Skeletal muscle satellite cell (primary cell): ENCODE measurements around the gene AMPH.

ENCODE experiments used
- H3K27me3 ChIP-seq: 2 replicates; pipeline ENCODE4 v1.7.0; 2013; ENCODE audit warnings: low read length; ENCODE audit not compliant: control insufficient read depth, insufficient read depth
- H3K36me3 ChIP-seq: 2 replicates; pipeline ENCODE4 v1.7.0; 2013; ENCODE audit warnings: mild to moderate bottlenecking, control low read depth, low read length; ENCODE audit not compliant: insufficient read depth
- H3K4me1 ChIP-seq: 2 replicates; pipeline ENCODE4 v1.7.0; 2013; ENCODE audit warnings: low read length; ENCODE audit not compliant: control insufficient read depth, insufficient read depth
- H3K4me2 ChIP-seq: 2 replicates; pipeline ENCODE4 v1.7.0; 2013; ENCODE audit warnings: mild to moderate bottlenecking, low read length
- H3K4me3 ChIP-seq: 2 replicates; pipeline ENCODE4 v1.7.0; 2013; ENCODE audit warnings: low read length
- H3K9ac ChIP-seq: 2 replicates; pipeline ENCODE4 v1.7.0; 2013; ENCODE audit warnings: mild to moderate bottlenecking, low read depth, low read length, moderate library complexity
- H3K9me3 ChIP-seq: replicated peaks from 2 replicates; pipeline ENCODE4 v1.7.0; 2013; ENCODE audit warnings: mild to moderate bottlenecking, control low read depth, low read length

The AMPH gene

GRCh38 chr7:38660427-38661099 lies 29.4 kb upstream of the AMPH start:
- no peaks in the 10 kb centered on the region for H3K9me3 ChIP-seq
- H3K4me1 ChIP-seq = peaks cover 8% of the 10 kb centered on the region
- H3K36me3 ChIP-seq = no peaks in the 10 kb centered on the region
- peaks cover 3% of the 10 kb centered on the region for H3K27me3 ChIP-seq
- no peak overlapping the region for H3K9ac ChIP-seq
- H3K4me2 ChIP-seq = no peak overlapping the region
- no peak overlapping the region for H3K4me3 ChIP-seq

DNA sequence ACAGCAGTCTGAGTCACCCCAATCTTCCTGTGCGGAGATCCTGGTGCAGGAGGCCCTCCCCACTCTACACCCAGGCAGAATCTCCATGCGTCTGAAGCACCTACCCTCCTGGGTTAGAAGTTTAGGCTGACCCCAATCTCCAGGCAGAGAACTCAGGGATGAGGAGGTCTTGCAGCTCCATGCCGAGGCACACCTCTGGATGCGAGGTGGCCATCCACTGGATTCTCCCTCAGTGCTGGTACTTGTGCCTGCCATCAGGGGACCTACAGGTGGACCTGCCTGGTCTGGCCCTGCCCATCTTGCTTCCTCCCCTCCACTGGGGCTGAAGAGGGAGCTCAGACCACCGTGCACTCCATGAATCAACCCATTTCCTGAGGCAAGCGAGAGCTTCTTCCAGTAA lies 28.8 kb upstream of the AMPH start:
- Histone ChIP-seq H3K4me3 (no peak overlapping the region), H3K4me1 (peaks cover 8% of the 10 kb centered on the region)

GRCh38 chr7:38658921-38659320 lies 27.7 kb upstream of the AMPH start:
- peaks cover 8% of the 10 kb centered on the region for H3K4me1 ChIP-seq
- H3K4me3 ChIP-seq = no peak overlapping the region
- H3K9ac ChIP-seq = no peak overlapping the region
- no peaks in the 10 kb centered on the region for H3K36me3 ChIP-seq
- H3K4me2 ChIP-seq = no peak overlapping the region
- peaks cover 9% of the 10 kb centered on the region for H3K27me3 ChIP-seq
- no peaks in the 10 kb centered on the region for H3K9me3 ChIP-seq

More for the DNA sequence above, 28.8 kb upstream of the AMPH start:
- no peak overlapping the region for H3K4me2 ChIP-seq
- H3K9me3 ChIP-seq = no peaks in the 10 kb centered on the region
- peaks cover 9% of the 10 kb centered on the region for H3K27me3 ChIP-seq
- no peaks in the 10 kb centered on the region for H3K36me3 ChIP-seq
- no peak overlapping the region for H3K9ac ChIP-seq

GRCh38 chr7:38656968-38657367 lies 25.8 kb upstream of the AMPH start:
- Histone ChIP-seq H3K4me3 (no peak overlapping the region), H3K4me2 (no peak overlapping the region), H3K27me3 (peaks cover 9% of the 10 kb centered on the region), H3K9ac (no peak overlapping the region), H3K4me1 (peaks cover 8% of the 10 kb centered on the region), H3K9me3 (no peaks in the 10 kb centered on the region), H3K36me3 (no peaks in the 10 kb centered on the region)

DNA sequence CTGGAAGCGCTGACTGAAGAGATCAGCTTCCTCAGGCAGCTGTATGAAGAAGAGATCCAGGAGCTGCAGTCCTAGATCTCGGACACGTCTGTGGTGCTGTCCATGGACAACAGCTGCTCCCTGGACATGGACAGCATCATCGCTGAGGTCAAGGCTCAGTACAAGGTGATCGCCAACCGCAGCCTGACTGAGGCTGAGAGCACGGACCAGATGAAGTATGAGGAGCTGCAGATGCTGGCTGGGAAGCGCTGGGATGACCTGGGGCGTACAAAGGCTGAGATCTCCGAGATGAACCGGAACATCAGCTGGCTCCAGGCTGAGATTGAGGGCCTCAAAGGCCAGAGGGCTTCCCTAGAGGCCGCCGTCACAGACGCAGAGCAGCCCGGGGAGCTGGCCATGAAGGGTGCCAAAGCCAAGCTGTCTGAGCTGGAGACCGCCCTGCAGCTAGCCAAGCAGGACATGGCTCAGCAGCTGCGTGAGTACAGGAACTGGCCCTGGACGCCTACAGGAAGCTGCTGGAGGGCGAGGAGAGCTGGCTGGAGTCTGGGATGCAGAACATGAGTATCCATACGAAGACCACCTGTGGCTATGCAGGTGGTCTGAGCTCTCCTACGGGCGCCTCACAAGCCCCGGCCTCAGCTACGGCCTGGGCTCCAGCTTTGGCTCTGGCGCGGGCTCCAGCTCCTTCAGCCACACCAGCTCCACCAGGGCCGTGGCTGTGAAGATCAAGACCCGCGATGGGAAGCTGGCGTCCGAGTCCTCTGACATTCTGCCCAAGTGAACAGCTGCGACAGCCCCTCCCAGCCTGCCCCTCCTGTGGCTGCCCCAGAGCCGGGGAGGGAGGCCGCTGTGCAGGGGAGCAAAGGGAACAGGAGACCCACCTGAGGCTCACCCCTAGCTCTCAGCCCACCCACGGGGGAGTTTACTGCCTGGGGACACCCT lies 24.9 kb upstream of the AMPH start:
- Histone ChIP-seq H3K27me3 (peaks cover 9% of the 10 kb centered on the region), H3K9ac (no peak overlapping the region), H3K4me3 (peak overlapping the region; percentile 15), H3K36me3 (no peaks in the 10 kb centered on the region), H3K9me3 (no peaks in the 10 kb centered on the region), H3K4me2 (peak overlapping the region; percentile 48), H3K4me1 (peaks cover 8% of the 10 kb centered on the region)

DNA sequence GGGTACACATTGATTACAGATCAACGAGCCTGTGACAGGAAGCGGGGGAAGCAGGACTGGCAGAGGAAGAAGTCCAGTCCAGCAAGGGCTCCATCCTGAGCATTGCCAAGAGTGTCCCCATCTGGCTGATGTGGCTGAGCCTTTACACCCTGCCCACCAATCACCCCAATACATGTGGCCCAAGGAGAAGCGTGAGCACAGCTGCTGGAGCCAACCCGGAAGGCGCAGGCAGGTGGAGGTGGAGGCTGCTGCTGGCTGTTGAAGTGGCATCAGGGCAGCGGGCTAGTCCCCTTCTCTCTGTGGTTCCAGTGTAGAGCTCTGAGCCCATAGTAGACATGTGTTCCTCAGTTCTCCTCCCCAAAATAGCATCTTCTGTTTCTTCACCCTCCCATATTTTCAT lies 6.8 kb upstream of the AMPH start:
- Histone ChIP-seq H3K36me3 (no peaks in the 10 kb centered on the region), H3K4me2 (no peak overlapping the region), H3K9me3 (no peaks in the 10 kb centered on the region)

GRCh38 chr7:38632411-38632810 lies 1.2 kb upstream of the AMPH start:
- Histone ChIP-seq H3K4me2 (no peak overlapping the region), H3K4me1 (peaks cover 4% of the 10 kb centered on the region), H3K9ac (no peak overlapping the region), H3K4me3 (no peak overlapping the region), H3K9me3 (no peaks in the 10 kb centered on the region), H3K27me3 (no peaks in the 10 kb centered on the region), H3K36me3 (no peaks in the 10 kb centered on the region)

More for the DNA sequence above, 6.8 kb upstream of the AMPH start:
- no peaks in the 10 kb centered on the region for H3K4me1 ChIP-seq
- H3K9ac ChIP-seq = no peak overlapping the region
- H3K4me3 ChIP-seq = no peak overlapping the region
- H3K27me3 ChIP-seq = no peaks in the 10 kb centered on the region

DNA sequence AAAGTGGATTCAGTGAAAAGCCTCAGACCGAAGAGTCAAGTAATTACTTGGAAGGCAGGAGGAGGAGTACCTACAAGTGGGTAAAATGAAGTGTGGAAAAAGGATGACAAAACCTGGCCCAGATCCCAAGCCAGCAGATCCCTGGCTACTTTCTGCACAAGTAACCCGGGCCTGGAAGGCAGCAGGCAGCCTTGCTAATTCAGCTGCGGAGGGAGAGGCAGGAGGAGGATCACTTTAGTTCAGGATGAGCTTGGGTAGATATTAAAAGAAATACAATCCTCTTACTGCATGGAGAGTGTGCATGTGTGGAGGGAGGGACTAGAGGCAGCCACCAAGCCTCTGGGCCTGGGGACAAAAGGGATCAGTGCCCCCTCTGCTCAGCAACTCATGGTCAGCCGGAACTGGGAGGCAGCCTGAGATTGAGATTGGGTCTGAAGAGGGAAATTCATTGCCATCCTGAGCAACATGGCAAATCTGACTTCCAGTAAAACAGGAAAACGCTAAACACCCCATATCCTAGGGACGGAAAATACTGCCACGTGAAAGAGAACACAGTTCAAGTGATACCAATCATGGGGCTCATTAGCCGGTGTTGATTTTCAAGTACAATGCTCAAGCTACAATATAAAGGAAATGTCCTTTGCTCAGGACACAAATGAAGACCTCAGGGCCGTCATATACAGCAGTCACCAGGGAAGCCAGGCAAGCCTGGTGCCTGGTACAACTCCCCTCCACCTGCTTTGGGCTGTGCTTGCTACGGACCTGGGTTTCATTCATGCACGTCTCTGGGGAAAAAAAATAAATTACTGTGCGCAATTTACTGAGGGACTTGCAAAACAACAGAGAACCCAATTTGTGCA lies 1.3 kb downstream of the AMPH start:
- no peaks in the 10 kb centered on the region for H3K27me3 ChIP-seq
- no peak overlapping the region for H3K4me3 ChIP-seq
- H3K9ac ChIP-seq = no peak overlapping the region
- H3K36me3 ChIP-seq = no peaks in the 10 kb centered on the region
- H3K4me1 ChIP-seq = peaks cover 4% of the 10 kb centered on the region
- peak overlapping the region; percentile 92 for H3K4me2 ChIP-seq
- no peaks in the 10 kb centered on the region for H3K9me3 ChIP-seq

DNA sequence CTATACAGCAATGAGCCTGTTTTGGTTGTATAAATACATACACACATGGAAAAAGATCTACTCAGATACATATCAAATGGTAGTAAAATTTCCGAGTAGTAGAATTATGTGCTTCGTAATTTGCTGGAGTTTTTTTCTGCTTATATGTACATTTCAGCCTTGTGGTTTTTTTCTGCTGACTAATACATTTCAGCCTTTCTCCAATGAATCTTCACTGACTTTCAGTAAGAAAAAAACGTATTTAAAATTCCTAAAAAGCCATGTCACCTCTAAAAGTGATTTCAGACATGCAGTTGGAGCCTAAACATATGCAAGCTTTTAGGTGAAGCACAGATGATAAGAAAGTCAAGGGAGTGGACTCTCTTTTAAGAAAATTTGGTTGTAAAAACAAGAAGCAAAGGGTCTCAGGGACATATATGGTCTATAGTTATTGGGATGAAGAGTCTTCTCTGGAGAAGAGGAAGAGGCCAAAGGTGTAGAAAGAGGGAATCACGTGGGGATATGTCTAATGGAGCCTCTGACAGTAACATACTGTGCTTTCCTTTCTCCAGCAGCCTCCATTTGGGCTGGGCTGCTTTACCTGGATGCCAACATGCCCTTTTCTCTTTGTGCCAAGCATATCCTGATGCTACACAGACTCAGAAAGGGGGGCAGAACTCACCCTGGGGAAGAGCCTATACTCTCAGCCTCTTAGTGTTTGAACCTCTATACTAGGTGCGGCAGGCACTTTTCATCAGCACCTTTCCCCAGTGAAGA lies 2.4 kb downstream of the AMPH start:
- Histone ChIP-seq H3K4me3 (no peak overlapping the region), H3K27me3 (no peaks in the 10 kb centered on the region), H3K9me3 (no peaks in the 10 kb centered on the region), H3K36me3 (no peaks in the 10 kb centered on the region), H3K4me1 (peaks cover 4% of the 10 kb centered on the region), H3K4me2 (peak overlapping the region; percentile 20), H3K9ac (no peak overlapping the region)

DNA sequence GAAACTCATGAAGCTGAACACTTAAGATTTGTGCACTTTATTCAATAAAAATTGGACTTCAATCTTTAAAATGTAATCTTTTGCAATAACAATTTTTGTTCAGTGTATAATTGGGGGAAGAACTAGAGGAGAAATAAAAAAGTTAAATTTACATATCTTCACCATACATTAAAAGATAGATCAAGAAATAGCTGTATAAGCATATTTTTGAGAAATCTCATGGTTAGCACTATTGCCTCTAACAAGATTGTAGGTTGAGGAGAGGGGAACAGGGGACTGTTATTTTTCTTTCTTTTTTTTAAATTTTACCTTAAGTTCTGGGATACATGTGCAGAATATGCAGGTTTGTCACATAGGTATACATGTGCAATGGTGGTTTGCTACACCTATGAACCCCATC lies 5.3 kb downstream of the AMPH start:
- Histone ChIP-seq H3K4me1 (peaks cover 4% of the 10 kb centered on the region), H3K9ac (no peak overlapping the region), H3K4me2 (no peak overlapping the region), H3K36me3 (no peaks in the 10 kb centered on the region), H3K4me3 (no peak overlapping the region), H3K27me3 (no peaks in the 10 kb centered on the region), H3K9me3 (no peaks in the 10 kb centered on the region)
